PC-3 (cell line): ENCODE measurements around the gene SCRG1. TPM values are rescaled to one million over a fixed set of nuclear protein-coding genes. Genes with fewer than 3 reads are reported as not detected.

Experiments used
- ATAC-seq: fragments of 200-7000 bp; cut with Tn5 transposase; 2 replicates; pipeline ENCODE4 v1.9.1; 2020; ENCODE audit warnings: mild to moderate bottlenecking, moderate library complexity
- BruUV-seq: library from RNA; stranded (reverse); fragments of 400-500 nt; replicated peaks from 2 replicates; lab custom pipeline; 2021; lab: Mats Ljungman, UMichigan
- CTCF ChIA-PET: fragments of 300-600 bp; sonication (Branson Sonifier 250); formaldehyde crosslinking; loops from one replicate; lab custom pipeline; 2022; ENCODE audit warnings: antibody characterized with exemption; lab: Charles Lee
- POLR2A ChIA-PET: fragments of 300-600 bp; sonication (Branson Sonifier 250); formaldehyde crosslinking; loops from one replicate; lab custom pipeline; 2022; ENCODE audit warnings: antibody characterized with exemption; ENCODE audit not compliant: unreplicated experiment; lab: Charles Lee
- DNase-seq: peaks from one replicate; pipeline ENCODE4 v3.0.0-alpha.2; 2015
- H2AFZ ChIP-seq: fragments of 300-600 bp; sonication (generic); 2 replicates; pipeline ENCODE4 v1.6.0; 2016; ENCODE audit warnings: antibody characterized with exemption, low read length
- H3F3A ChIP-seq: fragments of 300-600 bp; sonication (generic); one replicate; pipeline ENCODE4 v1.6.0; 2017; ENCODE audit warnings: antibody characterized with exemption, low read length, control low read depth, mild to moderate bottlenecking; ENCODE audit not compliant: unreplicated experiment
- H3K27ac ChIP-seq: fragments of 300-600 bp; sonication (generic); 2 replicates; pipeline ENCODE4 v1.5.1; 2016; ENCODE audit warnings: mild to moderate bottlenecking, low read length
- H3K27me3 ChIP-seq: fragments of 300-600 bp; sonication (generic); 2 replicates; pipeline ENCODE4 v1.6.1; 2016; ENCODE audit warnings: low read length, mixed read lengths
- H3K36me3 ChIP-seq: fragments of 300-600 bp; sonication (generic); 2 replicates; pipeline ENCODE4 v1.6.1; 2016; ENCODE audit warnings: low read depth, mixed run types, low read length, mixed read lengths
- H3K4me1 ChIP-seq: fragments of 300-600 bp; sonication (generic); 2 replicates; pipeline ENCODE4 v1.5.1; 2016; ENCODE audit warnings: low read length; ENCODE audit not compliant: insufficient read depth
- H3K4me2 ChIP-seq: fragments of 300-600 bp; sonication (generic); 2 replicates; pipeline ENCODE4 v1.6.0; 2016; ENCODE audit warnings: low read length
- H3K4me3 ChIP-seq: fragments of 300-600 bp; sonication (generic); 2 replicates; pipeline ENCODE4 v1.5.1; 2016; ENCODE audit warnings: mild to moderate bottlenecking, low read length, mixed read lengths
- H3K79me2 ChIP-seq: fragments of 300-600 bp; sonication (generic); 2 replicates; pipeline ENCODE4 v1.6.1; 2017; ENCODE audit warnings: low read length, mixed read lengths
- H3K9ac ChIP-seq: fragments of 300-600 bp; sonication (generic); 2 replicates; pipeline ENCODE4 v1.6.0; 2016; ENCODE audit warnings: mild to moderate bottlenecking, low read length
- H3K9me2 ChIP-seq: fragments of 300-600 bp; sonication (generic); replicated peaks from 2 replicates; pipeline ENCODE4 v1.6.1; 2016; ENCODE audit warnings: mixed run types, low read length, mixed read lengths
- H3K9me3 ChIP-seq: fragments of 300-600 bp; sonication (generic); 2 replicates; pipeline ENCODE4 v1.6.1; 2016; ENCODE audit warnings: low read length, mixed read lengths
- H4K20me1 ChIP-seq: fragments of 300-600 bp; sonication (generic); 2 replicates; pipeline ENCODE4 v1.6.1; 2016; ENCODE audit warnings: low read length, mixed read lengths
- CTCF ChIP-seq: fragments of 300-600 bp; sonication (generic); conservative IDR thresholded peaks from 2 replicates; pipeline ENCODE4 v1.5.1; 2017; ENCODE audit warnings: antibody characterized with exemption, low read depth, mild to moderate bottlenecking, low read length
- EZH2 ChIP-seq: fragments of 300-600 bp; sonication (generic); IDR thresholded peaks from one replicate; pipeline ENCODE4 v1.6.1; 2017; ENCODE audit warnings: antibody characterized with exemption, mild to moderate bottlenecking, low read length; ENCODE audit not compliant: unreplicated experiment
- EZH2phosphoT487 ChIP-seq: fragments of 300-600 bp; sonication (generic); IDR thresholded peaks from 2 replicates; pipeline ENCODE4 v1.6.1; 2018; ENCODE audit warnings: mild to moderate bottlenecking, antibody characterized with exemption, low read length, borderline replicate concordance
- intact Hi-C: fragments of 100-400 bp; cut with micrococcal nuclease; formaldehyde crosslinking; loops from 2 replicates; pipeline ENCODE4 v1.9.0; 2023
- total RNA-seq: library from RNA; depleted of rRNA; stranded (reverse); fragments of >200 nt; gene quantifications from 2 replicates; pipeline ENCODE4 v1.2.3, GENCODE V29; 2014

SCRG1 gene
- total RNA-seq, 1 experiment from 2014 or later, result not detected

- ATAC-seq (no peak), DNase-seq (no peak)
- no TSS peak for BruUV-seq
- H4K20me1 ChIP-seq, result no peaks in the 10 kb centered on the region
- H3F3A ChIP-seq, result no peaks in the 10 kb centered on the region
- H3K27me3 ChIP-seq, result no peaks in the 10 kb centered on the region
- ChIA-PET POLR2A (no interaction called here), CTCF (no interaction called here)
- intact Hi-C loops, result no loop called here
- H3K4me3 ChIP-seq, result no peak overlapping the region
- no peak overlapping the region for H2AFZ ChIP-seq
- no peak overlapping the region for H3K27ac ChIP-seq
- TF ChIP-seq CTCF (no peak), EZH2phosphoT487 (no peak), EZH2 (no peak)
- no peaks in the 10 kb centered on the region for H3K36me3 ChIP-seq
- H3K4me1 ChIP-seq, result peaks cover 7% of the 10 kb centered on the region
- H3K79me2 ChIP-seq, result no peaks in the 10 kb centered on the region
- no peak overlapping the region for H3K9ac ChIP-seq
- no peaks in the 10 kb centered on the region for H3K9me2 ChIP-seq
- H3K4me2 ChIP-seq, result no peak overlapping the region
- H3K9me3 ChIP-seq, result no peaks in the 10 kb centered on the region
Observed at GRCh38 chr4:173362666-173363065, 36.2 kb downstream of the SCRG1 start.

GRCh38 chr4:173360587-173361221 lies 38.2 kb downstream of the SCRG1 start:
- peak; percentile 33 for DNase-seq
- no peak overlapping the region for H3K4me3 ChIP-seq

More at GRCh38 chr4:173360587-173361221, 38.2 kb downstream of the SCRG1 start:
- ChIA-PET CTCF (interaction anchor here (0.5 to 1.0 kb wide), 2 partner anchors 28 to 1598 kb away, joined by 3 read pairs; no protein-coding TSS in a partner anchor), POLR2A (interaction anchor here (0.7 kb wide), 1 partner anchor 26 kb away, joined by 6 read pairs; the partner anchor contains the start of gene HMGB2)
- H4K20me1 ChIP-seq, result no peaks in the 10 kb centered on the region
- H3K4me2 ChIP-seq, result no peak overlapping the region
- H3K27me3 ChIP-seq, result no peaks in the 10 kb centered on the region
- no peaks in the 10 kb centered on the region for H3K79me2 ChIP-seq
- H3K27ac ChIP-seq, result no peak overlapping the region
- no peak overlapping the region for H3K9ac ChIP-seq
- no peaks in the 10 kb centered on the region for H3K36me3 ChIP-seq
- H2AFZ ChIP-seq, result no peak overlapping the region; the same call in 1 of the 2 replicates
- H3K9me2 ChIP-seq, result no peaks in the 10 kb centered on the region
- no TSS peak for BruUV-seq
- no peaks in the 10 kb centered on the region for H3F3A ChIP-seq
- H3K4me1 ChIP-seq, result no peaks in the 10 kb centered on the region
- intact Hi-C loops, result loop anchor here (1.0 kb wide), 1 partner anchor 41 kb away; no protein-coding TSS in a partner anchor
- TF ChIP-seq EZH2, result no peak
- peak; percentile 53; the same call in 1 of the 2 replicates for TF ChIP-seq CTCF
- no peak for TF ChIP-seq EZH2phosphoT487
- peak; percentile 65 for ATAC-seq
- H3K9me3 ChIP-seq, result no peaks in the 10 kb centered on the region
